ENCODE measurements around the gene USP6NL.

USP6NL gene

GRCh38 chr10:11611248-11612020, at the start of gene USP6NL:
Gene USP6NL, minus strand, starts transcription at chr10:11611650. Its CDS starts 14,016 bp downstream, at chr10:11597634.
- TF ChIP-seq GATA1 (IDR thresholded peaks at IDR 0.05; ENCODE audit: low read depth, low read length): no peak
- peak; percentile 80 for TF ChIP-seq POLR2A (IDR thresholded peaks at IDR 0.05; ENCODE audit: low read length)
- peak; percentile 86 to 94 for DNase-seq

- DNase-seq: no peak
- TF ChIP-seq GATA1 (IDR thresholded peaks at IDR 0.05; ENCODE audit: low read depth, low read length): no peak
- no peak for TF ChIP-seq POLR2A (IDR thresholded peaks at IDR 0.05; ENCODE audit: low read length)
Measured at GRCh38 chr10:11658801-11659368, 47.4 kb upstream of the USP6NL start.

GRCh38 chr10:11655836-11656235, 44.4 kb upstream of the USP6NL start:
- no peak for DNase-seq
- TF ChIP-seq POLR2A (IDR thresholded peaks at IDR 0.05; ENCODE audit: low read length) (no peak), GATA1 (IDR thresholded peaks at IDR 0.05; ENCODE audit: low read depth, low read length) (no peak)

GRCh38 chr10:11654659-11655058, 43.2 kb upstream of the USP6NL start:
- no peak for DNase-seq
- TF ChIP-seq POLR2A (IDR thresholded peaks at IDR 0.05; ENCODE audit: low read length) (no peak), GATA1 (IDR thresholded peaks at IDR 0.05; ENCODE audit: low read depth, low read length) (no peak)

DNA sequence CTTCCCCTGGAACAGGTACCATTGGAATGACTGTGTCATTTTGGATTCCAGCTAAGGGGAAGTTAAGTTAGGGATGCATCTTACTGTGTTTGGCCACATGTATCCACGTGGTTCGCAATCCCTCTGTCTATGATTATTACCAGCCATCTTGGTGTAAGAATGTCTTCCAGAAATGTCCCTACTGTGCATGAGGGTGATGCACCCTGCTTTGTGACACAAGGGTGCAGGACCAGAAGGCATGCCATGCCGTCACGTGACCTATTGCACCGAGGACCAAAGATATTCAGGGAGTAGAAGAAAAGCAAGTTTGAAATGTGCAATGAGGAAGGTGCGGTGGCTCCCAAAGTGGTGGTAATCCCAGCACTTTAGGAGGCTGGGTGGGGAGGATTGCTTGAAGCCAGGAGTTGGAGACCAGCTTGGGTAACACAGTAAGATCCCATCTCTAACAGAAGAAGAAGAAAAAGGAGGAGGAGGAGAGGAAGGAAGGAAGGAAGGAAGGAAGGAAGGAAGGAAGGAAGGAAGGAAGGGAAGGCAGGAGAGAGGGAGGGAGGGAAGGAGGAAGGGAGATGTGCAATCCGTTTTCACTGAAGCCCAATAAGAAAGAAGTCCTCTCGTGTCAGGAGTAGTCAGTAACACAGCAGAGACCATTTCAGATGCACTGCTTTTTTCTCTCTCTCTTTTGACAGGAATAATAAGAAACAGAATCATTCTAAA, 42.5 kb upstream of the USP6NL start:
- TF ChIP-seq GATA1 (IDR thresholded peaks at IDR 0.05; ENCODE audit: low read depth, low read length) (no peak), POLR2A (IDR thresholded peaks at IDR 0.05; ENCODE audit: low read length) (no peak)
- no peak for DNase-seq

DNA sequence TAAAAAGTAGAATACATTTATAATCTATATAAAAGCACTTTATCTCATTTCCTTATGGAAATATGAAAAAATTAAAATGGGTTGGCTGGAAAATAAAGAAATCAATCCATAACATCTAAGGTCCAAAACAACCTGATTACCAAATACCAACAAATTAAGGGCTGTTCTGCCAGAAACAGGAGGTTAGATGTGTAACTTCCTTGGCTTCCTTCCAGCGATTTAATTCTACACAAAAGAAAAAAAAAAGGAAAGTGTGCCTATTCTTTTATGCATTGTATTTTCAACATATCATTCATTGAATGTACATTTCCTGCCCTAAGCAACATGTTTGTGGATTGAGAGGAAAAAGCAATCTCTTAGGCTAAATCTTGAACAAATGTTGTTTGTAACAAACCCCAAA, 36.2 kb upstream of the USP6NL start:
- no peak for DNase-seq
- no peak for TF ChIP-seq POLR2A (IDR thresholded peaks at IDR 0.05; ENCODE audit: low read length)
- no peak for TF ChIP-seq GATA1 (IDR thresholded peaks at IDR 0.05; ENCODE audit: low read depth, low read length)

DNA sequence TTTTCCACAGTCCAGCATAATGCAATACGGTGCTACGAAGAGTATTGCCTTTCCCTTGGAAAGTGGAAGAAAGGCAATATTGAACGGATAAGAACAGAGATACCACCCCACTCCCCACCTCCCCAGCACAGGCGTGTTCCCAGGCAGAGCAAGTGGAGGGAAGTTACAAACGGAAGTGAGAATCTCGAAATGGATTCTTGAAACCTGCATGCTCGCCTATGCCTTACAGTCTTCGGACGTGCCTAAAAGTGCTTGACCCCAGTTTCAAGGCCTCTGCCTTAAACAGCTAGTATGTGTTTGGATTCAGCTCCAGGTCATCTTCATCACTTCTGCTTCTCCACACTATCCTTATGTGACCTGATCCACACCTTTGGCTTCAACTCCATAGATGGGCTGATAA, 35.0 kb upstream of the USP6NL start:
- no peak for TF ChIP-seq POLR2A (IDR thresholded peaks at IDR 0.05; ENCODE audit: low read length)
- TF ChIP-seq GATA1 (IDR thresholded peaks at IDR 0.05; ENCODE audit: low read depth, low read length): no peak
- no peak for DNase-seq

GRCh38 chr10:11643039-11643438, 31.6 kb upstream of the USP6NL start:
- no peak for TF ChIP-seq POLR2A (IDR thresholded peaks at IDR 0.05; ENCODE audit: low read length)
- no peak for TF ChIP-seq GATA1 (IDR thresholded peaks at IDR 0.05; ENCODE audit: low read depth, low read length)
- DNase-seq: no peak

GRCh38 chr10:11642566-11642965, 31.1 kb upstream of the USP6NL start:
- TF ChIP-seq GATA1 (IDR thresholded peaks at IDR 0.05; ENCODE audit: low read depth, low read length): no peak
- TF ChIP-seq POLR2A (IDR thresholded peaks at IDR 0.05; ENCODE audit: low read length): no peak
- DNase-seq: no peak

- no peak for DNase-seq
- no peak for TF ChIP-seq POLR2A (IDR thresholded peaks at IDR 0.05; ENCODE audit: low read length)
Measured at GRCh38 chr10:11639849-11640764, 28.7 kb upstream of the USP6NL start.

GRCh38 chr10:11639362-11639761, 27.9 kb upstream of the USP6NL start:
- TF ChIP-seq GATA1 (IDR thresholded peaks at IDR 0.05; ENCODE audit: low read depth, low read length): no peak
- TF ChIP-seq POLR2A (IDR thresholded peaks at IDR 0.05; ENCODE audit: low read length): no peak

DNA sequence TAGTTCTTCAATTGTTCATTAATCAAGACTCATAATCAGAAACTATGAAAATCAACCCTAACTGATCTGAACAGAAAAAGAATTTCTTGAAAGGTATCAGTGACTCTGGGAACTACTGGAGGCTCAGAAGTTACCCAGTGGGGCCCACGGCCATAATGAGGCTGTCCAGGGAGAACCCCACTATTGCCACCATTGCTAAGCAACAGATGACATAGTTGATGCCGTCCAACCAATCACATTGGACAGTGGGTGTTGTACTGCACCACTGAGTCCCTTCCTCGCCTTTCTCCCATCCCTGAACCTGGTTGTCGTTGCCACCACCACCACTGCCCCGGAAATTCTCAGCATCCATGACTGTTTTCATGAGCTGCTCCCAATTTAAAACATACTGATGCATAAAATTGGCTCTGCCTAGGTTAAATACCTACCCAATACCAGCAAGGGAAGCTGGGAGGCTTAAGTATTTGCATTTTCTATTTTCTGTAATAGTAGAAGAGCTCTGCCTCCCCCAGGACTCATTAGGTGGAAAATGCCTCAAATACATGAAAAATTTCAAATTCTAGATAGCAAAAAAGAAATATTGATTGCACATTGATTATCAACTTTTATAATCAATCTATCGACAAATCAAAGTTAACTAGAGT, 26.7 kb upstream of the USP6NL start:
- peak in 1 of 2 experiments; percentile 9 for DNase-seq
- no peak for TF ChIP-seq GATA1 (IDR thresholded peaks at IDR 0.05; ENCODE audit: low read depth, low read length)
- no peak for TF ChIP-seq POLR2A (IDR thresholded peaks at IDR 0.05; ENCODE audit: low read length)

More at GRCh38 chr10:11639362-11639761, 27.9 kb upstream of the USP6NL start:
- no peak for DNase-seq

DNA sequence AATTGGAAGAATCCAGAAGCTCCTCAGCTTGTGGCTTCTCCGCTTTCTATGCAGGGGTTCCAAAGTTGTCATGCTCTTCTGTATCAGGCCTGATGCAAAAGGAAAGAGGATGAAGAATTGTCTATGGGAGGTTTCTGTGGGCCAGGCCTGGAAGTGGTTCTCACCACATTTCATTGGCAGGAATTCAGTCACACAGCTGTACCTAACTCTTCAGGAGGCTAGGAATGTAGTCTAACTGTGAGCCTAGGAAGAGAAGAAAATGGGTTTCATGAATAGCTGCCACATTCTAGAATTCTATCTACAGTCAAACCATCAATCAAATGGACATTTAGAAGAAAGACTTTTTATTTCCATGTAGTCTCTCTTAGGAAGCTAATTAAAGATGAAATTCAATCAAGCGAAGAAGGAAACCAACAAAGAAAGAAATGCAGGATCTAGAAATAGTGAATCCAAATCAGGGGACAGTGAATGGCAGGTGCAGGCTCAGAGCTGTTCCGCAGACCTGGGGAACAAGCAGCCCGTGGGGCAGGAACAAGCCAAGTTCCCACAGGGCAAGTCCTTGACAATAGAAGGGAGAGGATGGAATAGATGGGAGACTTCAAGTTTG, 25.4 kb upstream of the USP6NL start:
- TF ChIP-seq POLR2A (IDR thresholded peaks at IDR 0.05; ENCODE audit: low read length) (no peak), GATA1 (IDR thresholded peaks at IDR 0.05; ENCODE audit: low read depth, low read length) (no peak)
- DNase-seq: no peak

Data from erythroblast (primary cell).